ENCODE data around the gene PPM1L.

PPM1L gene

DNA sequence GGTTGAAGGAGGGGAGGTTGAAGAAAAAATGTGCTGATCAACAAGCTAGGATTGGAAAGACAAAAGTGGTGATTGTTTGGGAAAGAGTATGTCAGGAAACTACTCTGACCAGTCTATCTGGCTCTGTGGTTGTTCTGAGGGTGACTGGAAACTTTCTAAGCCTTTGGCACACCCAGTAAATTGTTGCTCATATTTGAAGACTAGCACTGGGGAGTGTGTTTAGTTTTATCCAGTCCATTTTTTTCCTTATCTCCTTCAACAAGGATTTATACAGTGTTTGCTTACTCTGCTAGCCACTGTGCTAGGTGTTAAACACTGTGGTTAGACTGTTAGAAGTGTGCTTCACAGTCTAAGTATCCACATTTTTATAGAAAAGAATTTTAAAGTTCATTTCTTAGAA lies 28.8 kb downstream of the PPM1L start:
- H3K4me1 ChIP-seq (ENCODE audit: low read length): no peaks in the 10 kb centered on the region
- no peak overlapping the region for H3K9ac ChIP-seq (ENCODE audit: low read length)
- H3F3A ChIP-seq (ENCODE audit: insufficient read depth, low read length): no peaks in the 10 kb centered on the region
- H3K27me3 ChIP-seq (replicated peaks; ENCODE audit: insufficient read depth, low read length): no peaks in the 10 kb centered on the region
- no peaks in the 10 kb centered on the region for H3K79me2 ChIP-seq (ENCODE audit: low read length)
- no peaks in the 10 kb centered on the region for H3K36me3 ChIP-seq (replicated peaks; ENCODE audit: insufficient read depth, low read length)
- no peaks in the 10 kb centered on the region for H3K9me3 ChIP-seq (replicated peaks; ENCODE audit: insufficient read depth, low read length)
- H3K4me3 ChIP-seq (ENCODE audit: low read length): no peak overlapping the region
- no peak overlapping the region for H2AFZ ChIP-seq (ENCODE audit: low read length)
- no peak overlapping the region for H3K27ac ChIP-seq (ENCODE audit: low read length)
- H3K4me2 ChIP-seq (ENCODE audit: low read depth, low read length): no peak overlapping the region
- no peak for DNase-seq
- no peaks in the 10 kb centered on the region for H4K20me1 ChIP-seq (ENCODE audit: insufficient read depth, low read length)
- no peak for TF ChIP-seq EZH2 (optimal IDR thresholded peaks at IDR 0.05; ENCODE audit: low read depth, low read length)
- TF ChIP-seq EZH2phosphoT487 (IDR thresholded peaks at IDR 0.05; ENCODE audit: low read length): no peak
- H3K9me2 ChIP-seq (replicated peaks; ENCODE audit: insufficient read depth, low read length): no peaks in the 10 kb centered on the region

DNA sequence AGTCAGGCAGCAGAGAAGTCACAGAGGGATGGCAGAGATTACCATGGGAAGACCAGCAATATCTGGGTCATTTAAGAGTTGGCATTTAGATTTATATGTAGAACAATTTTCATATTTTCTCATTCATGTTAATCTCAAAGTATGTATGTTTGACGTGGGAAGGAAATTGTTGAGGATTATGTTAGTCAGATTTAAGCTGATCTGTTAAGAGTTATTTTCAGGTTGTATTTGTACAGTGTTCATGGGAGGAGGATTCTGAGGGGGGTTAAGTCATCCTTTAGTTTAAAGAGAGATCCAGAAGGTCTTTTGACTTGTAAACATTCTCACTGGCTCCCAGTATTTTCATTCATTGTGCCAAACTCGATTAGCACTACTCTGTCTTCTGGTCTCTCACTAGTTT lies 34.7 kb downstream of the PPM1L start:
- H3K9me2 ChIP-seq (replicated peaks; ENCODE audit: insufficient read depth, low read length): no peaks in the 10 kb centered on the region

GRCh38 chr3:160792540-160792939 lies 36.5 kb downstream of the PPM1L start:
- Histone ChIP-seq H4K20me1 (ENCODE audit: insufficient read depth, low read length) (no peaks in the 10 kb centered on the region), H3K27me3 (replicated peaks; ENCODE audit: insufficient read depth, low read length) (no peaks in the 10 kb centered on the region)

More for the DNA sequence above, 34.7 kb downstream of the PPM1L start:
- H3K79me2 ChIP-seq (ENCODE audit: low read length): no peaks in the 10 kb centered on the region
- H3K4me3 ChIP-seq (ENCODE audit: low read length): no peak overlapping the region
- no peaks in the 10 kb centered on the region for H4K20me1 ChIP-seq (ENCODE audit: insufficient read depth, low read length)
- H3K27me3 ChIP-seq (replicated peaks; ENCODE audit: insufficient read depth, low read length): no peaks in the 10 kb centered on the region
- no peak overlapping the region for H3K27ac ChIP-seq (ENCODE audit: low read length)
- H3K4me2 ChIP-seq (ENCODE audit: low read depth, low read length): no peak overlapping the region
- no peak overlapping the region for H3K9ac ChIP-seq (ENCODE audit: low read length)
- TF ChIP-seq EZH2 (optimal IDR thresholded peaks at IDR 0.05; ENCODE audit: low read depth, low read length): no peak
- TF ChIP-seq, protein P1, sequence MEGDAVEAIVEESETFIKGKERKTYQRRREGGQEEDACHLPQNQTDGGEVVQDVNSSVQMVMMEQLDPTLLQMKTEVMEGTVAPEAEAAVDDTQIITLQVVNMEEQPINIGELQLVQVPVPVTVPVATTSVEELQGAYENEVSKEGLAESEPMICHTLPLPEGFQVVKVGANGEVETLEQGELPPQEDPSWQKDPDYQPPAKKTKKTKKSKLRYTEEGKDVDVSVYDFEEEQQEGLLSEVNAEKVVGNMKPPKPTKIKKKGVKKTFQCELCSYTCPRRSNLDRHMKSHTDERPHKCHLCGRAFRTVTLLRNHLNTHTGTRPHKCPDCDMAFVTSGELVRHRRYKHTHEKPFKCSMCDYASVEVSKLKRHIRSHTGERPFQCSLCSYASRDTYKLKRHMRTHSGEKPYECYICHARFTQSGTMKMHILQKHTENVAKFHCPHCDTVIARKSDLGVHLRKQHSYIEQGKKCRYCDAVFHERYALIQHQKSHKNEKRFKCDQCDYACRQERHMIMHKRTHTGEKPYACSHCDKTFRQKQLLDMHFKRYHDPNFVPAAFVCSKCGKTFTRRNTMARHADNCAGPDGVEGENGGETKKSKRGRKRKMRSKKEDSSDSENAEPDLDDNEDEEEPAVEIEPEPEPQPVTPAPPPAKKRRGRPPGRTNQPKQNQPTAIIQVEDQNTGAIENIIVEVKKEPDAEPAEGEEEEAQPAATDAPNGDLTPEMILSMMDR (IDR thresholded peaks at IDR 0.05; ENCODE audit: low read length): no peak
- H3K36me3 ChIP-seq (replicated peaks; ENCODE audit: insufficient read depth, low read length): no peaks in the 10 kb centered on the region
- DNase-seq: peak; percentile 4
- no peaks in the 10 kb centered on the region for H3K4me1 ChIP-seq (ENCODE audit: low read length)
- no peak overlapping the region for H2AFZ ChIP-seq (ENCODE audit: low read length)
- no peaks in the 10 kb centered on the region for H3F3A ChIP-seq (ENCODE audit: insufficient read depth, low read length)
- no peaks in the 10 kb centered on the region for H3K9me3 ChIP-seq (replicated peaks; ENCODE audit: insufficient read depth, low read length)

DNA sequence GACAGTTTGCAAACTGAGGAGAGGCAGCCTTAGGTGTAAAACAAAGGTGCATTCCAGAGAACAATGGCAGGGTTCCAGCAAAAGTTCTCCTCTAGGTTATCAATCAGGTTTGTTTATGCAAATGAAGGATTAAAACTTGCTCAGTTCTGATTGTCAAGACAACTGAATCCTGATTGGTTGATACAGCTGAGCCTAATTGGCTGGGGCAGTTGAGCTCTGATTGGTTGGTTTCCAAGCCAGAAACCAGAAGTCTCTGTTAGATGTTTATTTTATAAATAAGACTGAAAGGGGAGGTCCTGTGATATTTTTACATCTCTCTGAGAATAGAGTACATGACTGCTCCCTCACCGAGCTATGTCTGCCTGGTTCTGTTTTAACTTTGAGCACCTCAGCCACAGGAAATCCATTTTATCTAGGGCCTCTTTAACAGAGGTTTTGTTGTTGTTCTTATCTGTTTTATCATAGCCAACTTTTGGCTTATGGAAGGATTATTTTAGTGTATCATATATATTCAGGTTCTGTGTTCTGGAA lies 37.8 kb downstream of the PPM1L start:
- no peaks in the 10 kb centered on the region for H3K36me3 ChIP-seq (replicated peaks; ENCODE audit: insufficient read depth, low read length)
- no peaks in the 10 kb centered on the region for H3K79me2 ChIP-seq (ENCODE audit: low read length)
- no peak for DNase-seq
- no peak overlapping the region for H3K9ac ChIP-seq (ENCODE audit: low read length)
- H3K9me3 ChIP-seq (replicated peaks; ENCODE audit: insufficient read depth, low read length): no peaks in the 10 kb centered on the region
- H2AFZ ChIP-seq (ENCODE audit: low read length): no peak overlapping the region
- no peak overlapping the region for H3K4me2 ChIP-seq (ENCODE audit: low read depth, low read length)
- H4K20me1 ChIP-seq (ENCODE audit: insufficient read depth, low read length): no peaks in the 10 kb centered on the region
- TF ChIP-seq, protein P1 (IDR thresholded peaks at IDR 0.05; ENCODE audit: low read length): no peak
- TF ChIP-seq EZH2phosphoT487 (IDR thresholded peaks at IDR 0.05; ENCODE audit: low read length) (no peak), EZH2 (optimal IDR thresholded peaks at IDR 0.05; ENCODE audit: low read depth, low read length) (no peak)
- no peaks in the 10 kb centered on the region for H3K4me1 ChIP-seq (ENCODE audit: low read length)
- H3K4me3 ChIP-seq (ENCODE audit: low read length): no peak overlapping the region
- no peaks in the 10 kb centered on the region for H3F3A ChIP-seq (ENCODE audit: insufficient read depth, low read length)
- H3K27me3 ChIP-seq (replicated peaks; ENCODE audit: insufficient read depth, low read length): no peaks in the 10 kb centered on the region
- no peak overlapping the region for H3K27ac ChIP-seq (ENCODE audit: low read length)
- no peaks in the 10 kb centered on the region for H3K9me2 ChIP-seq (replicated peaks; ENCODE audit: insufficient read depth, low read length)

More at GRCh38 chr3:160792540-160792939, 36.5 kb downstream of the PPM1L start:
- DNase-seq: no peak
- H3K9ac ChIP-seq (ENCODE audit: low read length): no peak overlapping the region
- H3K36me3 ChIP-seq (replicated peaks; ENCODE audit: insufficient read depth, low read length): no peaks in the 10 kb centered on the region
- H3K4me3 ChIP-seq (ENCODE audit: low read length): no peak overlapping the region
- no peaks in the 10 kb centered on the region for H3K4me1 ChIP-seq (ENCODE audit: low read length)
- H3K9me3 ChIP-seq (replicated peaks; ENCODE audit: insufficient read depth, low read length): no peaks in the 10 kb centered on the region
- TF ChIP-seq EZH2 (optimal IDR thresholded peaks at IDR 0.05; ENCODE audit: low read depth, low read length) (no peak), EZH2phosphoT487 (IDR thresholded peaks at IDR 0.05; ENCODE audit: low read length) (no peak)
- TF ChIP-seq, protein P1 (IDR thresholded peaks at IDR 0.05; ENCODE audit: low read length): no peak
- no peaks in the 10 kb centered on the region for H3F3A ChIP-seq (ENCODE audit: insufficient read depth, low read length)
- no peaks in the 10 kb centered on the region for H3K79me2 ChIP-seq (ENCODE audit: low read length)
- no peaks in the 10 kb centered on the region for H3K9me2 ChIP-seq (replicated peaks; ENCODE audit: insufficient read depth, low read length)
- H2AFZ ChIP-seq (ENCODE audit: low read length): no peak overlapping the region
- no peak overlapping the region for H3K27ac ChIP-seq (ENCODE audit: low read length)
- H3K4me2 ChIP-seq (ENCODE audit: low read depth, low read length): no peak overlapping the region
